ENCODE measurements around the gene SEPHS1.
A peak's percentile ranks its signal among the peaks of the same experiment; 100 is the strongest.
"Not testable (repeated sequence)": the region's sequence is repeated elsewhere in the genome, so short reads cannot be mapped to it uniquely, and the experiment has no call there.

The SEPHS1 gene, protein sequence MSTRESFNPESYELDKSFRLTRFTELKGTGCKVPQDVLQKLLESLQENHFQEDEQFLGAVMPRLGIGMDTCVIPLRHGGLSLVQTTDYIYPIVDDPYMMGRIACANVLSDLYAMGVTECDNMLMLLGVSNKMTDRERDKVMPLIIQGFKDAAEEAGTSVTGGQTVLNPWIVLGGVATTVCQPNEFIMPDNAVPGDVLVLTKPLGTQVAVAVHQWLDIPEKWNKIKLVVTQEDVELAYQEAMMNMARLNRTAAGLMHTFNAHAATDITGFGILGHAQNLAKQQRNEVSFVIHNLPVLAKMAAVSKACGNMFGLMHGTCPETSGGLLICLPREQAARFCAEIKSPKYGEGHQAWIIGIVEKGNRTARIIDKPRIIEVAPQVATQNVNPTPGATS
- total RNA-seq: 23.8 reads per million, percentile 51 among the genes with 10 or more reads in this experiment

DNA sequence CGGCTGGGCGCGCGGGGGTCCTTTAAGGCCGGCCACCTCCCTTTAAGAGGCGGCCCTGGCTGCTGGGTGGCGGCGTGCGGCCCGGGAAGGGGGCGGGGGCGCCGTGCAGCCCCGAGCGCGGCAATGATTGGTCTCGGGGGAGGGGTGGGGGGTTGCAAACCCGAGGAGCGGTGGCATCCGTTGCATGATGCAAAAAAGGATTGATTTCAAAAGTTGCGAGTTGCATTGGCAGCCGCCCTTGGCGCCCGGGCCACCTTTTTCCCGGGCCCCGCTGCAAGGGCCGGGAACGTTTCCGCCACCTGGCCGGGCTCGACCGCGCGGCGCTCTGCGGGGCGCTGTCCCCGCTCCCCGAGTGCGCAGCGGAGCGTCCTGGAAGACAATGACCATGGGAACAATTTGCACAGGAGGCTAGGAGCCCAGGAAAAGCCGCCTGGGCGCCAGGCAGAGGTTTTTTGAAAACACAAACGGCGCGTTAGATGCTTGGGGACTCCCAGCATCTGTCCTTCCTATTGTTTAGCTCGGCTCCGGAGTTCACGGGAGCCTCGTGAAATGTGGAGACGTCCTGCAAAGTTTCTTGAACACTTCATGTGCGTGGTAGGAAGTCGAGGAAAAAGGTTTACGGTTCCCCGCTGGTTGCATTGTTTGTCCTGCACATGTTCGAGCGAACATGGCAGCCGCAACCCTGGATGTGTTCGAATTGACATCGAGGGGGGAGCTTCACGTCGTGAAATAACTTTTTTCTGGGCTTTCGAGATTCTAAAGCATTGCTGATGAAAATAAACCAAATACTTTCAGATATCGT lies at the start of gene SEPHS1:
TSS of gene SEPHS1 (minus strand) at position 78 of the 802 bp plus-strand sequence. CDS start 3,343 bp downstream, outside the sequence.
- DNase-seq: peak; percentile 75

DNA sequence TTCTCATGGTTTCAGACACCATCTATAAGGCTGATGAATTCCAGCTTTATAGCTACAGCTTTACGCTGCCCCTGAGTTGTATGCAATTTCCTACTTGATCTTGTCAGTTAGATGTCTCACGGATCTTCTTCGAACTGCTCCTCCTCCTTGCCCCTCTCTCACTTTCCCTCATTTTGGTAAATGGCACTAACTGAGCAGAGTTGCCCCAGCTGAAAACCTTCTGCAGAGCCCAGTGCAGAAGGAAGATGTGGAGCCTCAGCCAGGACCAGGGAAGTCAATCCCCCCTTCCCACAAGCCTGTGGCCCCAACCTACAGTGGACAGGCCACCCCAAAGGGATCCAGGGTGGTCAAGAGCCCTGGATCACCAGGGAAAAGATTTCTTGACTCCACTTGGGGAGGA lies 49.0 kb upstream of the SEPHS1 start:
- no peak for DNase-seq

DNA sequence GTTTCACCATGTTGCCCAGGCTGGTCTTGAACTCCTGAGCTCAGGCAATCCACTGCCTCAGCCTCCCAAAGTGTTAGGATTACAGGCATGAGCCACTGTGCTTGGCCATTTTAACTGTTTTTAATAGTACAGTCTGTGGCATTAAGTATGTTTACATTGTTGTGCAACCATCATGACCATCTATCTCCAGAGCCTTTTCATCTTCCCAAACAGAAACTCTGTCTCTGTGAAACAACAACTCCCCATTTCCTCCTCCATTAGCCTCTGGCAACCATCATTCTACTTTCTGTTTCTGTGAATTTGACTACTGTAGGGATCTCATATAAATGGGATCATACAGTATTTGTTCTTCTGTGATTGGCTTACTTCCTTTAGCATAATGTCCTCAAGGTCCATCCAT lies 48.3 kb upstream of the SEPHS1 start:
- DNase-seq: no peak

DNA sequence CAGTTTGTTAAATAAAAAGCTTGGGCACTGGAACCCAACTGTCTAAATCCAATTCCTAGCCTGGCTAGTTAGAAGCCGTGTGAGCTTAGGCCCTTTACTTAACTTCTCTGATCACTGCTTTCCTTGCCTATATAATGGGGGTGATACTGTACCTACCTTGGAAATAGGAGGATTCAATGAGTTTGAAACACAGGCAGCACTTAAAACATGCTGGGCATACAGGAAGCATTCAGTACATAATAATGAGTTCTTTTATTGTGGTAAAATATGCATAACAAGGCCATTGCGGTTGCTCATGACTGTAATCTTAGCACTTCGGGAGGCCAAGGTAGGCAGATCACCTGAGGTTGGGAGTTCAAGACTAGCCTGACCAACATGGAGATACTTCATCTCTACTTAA lies 47.4 kb upstream of the SEPHS1 start:
- DNase-seq: no peak

DNA sequence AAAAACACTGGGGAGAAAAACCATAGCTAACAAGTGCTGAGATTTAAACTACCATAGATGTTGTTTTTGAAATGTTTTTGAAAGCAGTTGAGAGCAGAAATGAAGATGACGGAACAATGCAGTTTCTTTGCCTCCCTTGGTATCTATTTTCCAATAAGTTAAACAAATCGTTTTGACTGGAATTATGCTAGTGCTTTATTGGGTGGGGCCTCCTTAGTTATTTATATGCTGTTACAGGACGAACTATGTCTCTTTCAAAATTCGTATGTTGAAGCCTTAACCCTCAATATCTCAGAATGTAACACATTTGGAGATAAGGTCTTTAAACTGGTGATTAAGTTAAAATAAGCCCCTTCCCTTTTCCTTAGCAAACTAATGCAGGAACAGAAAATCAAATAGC lies 45.5 kb upstream of the SEPHS1 start:
- DNase-seq: no peak

DNA sequence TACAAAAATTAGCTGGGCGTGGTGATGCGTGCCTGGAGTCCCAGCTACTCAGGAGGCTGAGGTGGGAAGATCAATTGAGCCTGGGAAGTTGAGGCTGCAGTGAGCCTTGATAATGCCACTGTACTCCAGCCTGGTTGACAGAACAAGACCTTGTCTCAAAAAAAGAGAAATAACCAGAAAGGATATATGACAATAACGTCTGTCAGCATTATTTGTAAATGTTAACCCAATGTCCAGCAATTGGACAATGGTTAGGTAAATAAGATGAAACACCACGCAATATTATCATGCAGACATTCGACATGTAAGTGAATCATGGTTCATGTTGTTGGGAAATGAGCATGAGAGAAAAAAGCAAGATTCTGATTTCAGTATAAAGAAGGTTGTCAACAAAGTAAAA lies 44.6 kb upstream of the SEPHS1 start:
- no peak for DNase-seq

DNA sequence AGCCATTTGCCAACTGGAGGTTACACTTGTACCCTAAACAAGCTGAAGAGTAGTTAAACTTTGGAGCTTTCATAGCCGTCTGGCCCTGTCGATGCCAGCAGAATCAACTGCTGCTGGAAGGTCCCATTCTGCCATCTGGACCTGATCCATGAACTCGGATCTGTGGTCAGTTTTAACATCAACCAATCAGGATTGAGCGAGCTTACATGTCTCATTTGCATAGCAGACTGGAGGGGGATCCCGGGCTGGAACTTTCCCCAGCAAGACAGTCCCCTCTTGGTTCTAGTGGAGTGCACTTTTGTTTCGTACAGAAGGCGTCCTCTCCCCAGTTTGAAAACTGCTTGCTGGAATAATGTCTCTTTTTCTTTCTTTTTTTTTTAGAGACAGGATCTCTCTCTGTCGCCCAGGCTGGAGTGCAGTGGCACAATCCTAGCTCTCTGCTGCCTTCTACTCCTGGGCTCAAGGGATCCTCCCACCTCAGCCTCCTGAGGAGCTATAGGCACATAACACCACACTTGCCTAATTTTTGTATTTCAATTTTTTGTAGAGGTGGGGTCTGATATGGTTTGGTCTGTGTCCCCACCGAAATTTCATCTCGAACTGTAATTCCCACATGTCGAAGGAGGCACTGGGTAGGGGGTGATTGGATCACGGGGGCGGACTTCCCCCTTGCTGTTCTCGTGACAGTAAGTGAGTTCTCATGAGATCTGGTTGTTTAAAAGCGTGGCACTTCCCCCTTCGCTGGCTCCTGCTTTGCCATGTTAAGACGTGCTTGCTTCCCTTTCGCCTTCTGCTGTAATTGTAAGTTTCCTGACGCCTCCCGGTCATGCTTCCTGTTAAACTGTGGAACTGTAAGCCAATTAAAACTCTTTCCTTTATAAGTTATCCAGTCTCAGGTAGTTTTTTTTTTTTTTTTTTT lies 42.8 kb upstream of the SEPHS1 start:
- DNase-seq: no peak

DNA sequence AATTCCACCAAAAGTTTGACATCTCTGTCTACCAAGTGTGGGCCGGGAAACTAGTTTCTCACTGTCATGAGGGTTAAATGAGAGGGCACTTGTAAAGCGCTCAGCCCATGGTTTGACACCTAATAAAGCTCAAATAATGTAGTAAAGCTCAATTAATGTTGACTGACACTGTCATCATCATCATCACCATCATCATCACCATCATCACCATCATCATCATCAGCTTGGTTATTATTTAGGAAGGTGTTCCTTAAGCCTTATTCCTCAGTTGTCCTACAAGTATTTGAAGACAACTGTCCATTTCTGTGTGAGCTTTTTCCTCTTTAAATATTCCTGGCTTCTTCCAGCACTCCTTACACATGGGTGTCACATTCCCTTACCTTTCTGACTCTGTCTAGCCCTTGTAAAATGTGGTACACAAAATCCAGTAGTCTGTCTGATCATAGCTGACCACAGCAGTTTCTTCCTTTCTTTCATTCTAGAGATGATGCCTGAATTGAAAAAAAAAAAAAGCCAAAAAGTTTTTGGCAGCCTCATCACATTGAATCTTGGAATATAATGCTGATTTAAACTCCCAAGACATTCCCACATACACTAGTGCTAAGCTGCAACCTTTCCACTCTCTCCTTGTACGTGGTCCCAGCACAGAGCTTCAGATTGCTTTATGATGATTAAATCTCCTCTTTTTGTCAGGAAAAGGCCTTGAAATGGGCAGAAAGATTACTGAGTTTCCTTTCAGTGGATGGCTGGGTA lies 40.6 kb upstream of the SEPHS1 start:
- no peak for DNase-seq

DNA sequence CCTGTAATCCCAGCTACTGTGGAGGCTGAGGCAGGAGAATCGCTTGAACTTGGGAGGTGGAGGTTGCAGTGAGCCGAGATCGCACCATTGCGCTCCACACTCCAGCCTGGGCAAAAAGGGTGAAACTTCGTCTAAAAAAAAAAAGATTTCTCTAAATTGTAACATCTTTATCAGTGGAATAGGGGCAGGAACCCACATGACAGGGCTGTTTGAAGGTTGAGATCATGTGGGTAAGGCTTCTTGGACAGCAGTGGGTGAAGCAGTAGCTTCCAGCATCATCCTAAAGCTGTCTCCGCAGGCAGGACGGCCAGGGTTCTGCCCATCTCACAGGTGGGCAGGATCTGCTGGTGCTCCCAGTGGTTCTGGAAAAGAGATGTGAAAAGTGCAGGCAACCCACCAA lies 37.9 kb upstream of the SEPHS1 start:
- no peak for DNase-seq

DNA sequence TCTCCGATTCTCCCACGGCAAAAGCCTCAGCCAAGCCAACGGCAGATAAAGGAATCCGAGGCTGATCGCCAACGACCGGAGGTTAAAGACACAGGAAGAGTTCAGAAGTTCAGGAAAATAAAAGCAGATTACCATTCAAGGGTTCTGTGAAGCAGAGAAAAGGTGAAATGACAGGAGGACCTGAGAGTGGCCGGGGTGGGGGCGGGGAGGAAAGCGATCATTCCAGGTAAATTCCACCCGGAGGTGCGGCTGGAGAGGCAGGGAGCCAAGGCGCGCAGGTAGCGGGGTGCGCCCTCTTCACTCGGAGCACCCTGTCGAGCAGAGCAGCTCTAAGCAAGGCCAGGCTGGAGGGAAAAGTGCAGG lies 35.3 kb upstream of the SEPHS1 start:
- DNase-seq: no peak

DNA sequence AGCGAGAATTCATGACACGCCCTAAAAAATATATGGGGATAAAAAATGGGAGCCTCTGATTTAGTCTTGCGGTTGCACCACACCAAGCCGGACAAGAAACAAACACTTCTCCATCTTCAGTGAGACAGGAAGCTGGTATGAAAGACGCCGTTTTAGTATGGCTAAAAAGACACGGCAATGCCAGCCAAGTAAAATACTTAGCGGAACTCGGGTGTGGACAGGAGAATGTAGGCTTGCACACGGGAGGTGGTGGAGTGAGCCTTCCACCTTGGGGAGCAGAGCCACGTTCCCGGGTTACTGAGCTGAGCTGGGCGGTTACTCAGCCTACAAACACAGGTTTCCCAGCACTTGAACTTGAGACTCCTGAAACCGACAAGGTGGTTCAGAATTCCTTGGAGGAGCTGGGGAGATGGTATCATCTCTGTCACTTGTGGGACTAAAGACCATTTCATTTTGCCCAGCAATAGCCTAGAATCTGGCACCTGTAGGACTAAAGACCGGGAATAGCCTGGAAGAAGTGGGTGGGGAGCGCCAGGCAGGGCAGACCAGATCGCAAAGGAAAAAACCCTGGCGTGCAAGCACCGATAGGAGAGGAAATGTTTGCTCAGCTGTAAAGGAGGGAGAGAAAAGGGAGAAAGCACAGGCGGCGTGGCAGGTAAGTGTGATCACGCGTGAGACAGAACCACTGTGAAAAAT lies 34.8 kb upstream of the SEPHS1 start:
- DNase-seq: no peak

DNA sequence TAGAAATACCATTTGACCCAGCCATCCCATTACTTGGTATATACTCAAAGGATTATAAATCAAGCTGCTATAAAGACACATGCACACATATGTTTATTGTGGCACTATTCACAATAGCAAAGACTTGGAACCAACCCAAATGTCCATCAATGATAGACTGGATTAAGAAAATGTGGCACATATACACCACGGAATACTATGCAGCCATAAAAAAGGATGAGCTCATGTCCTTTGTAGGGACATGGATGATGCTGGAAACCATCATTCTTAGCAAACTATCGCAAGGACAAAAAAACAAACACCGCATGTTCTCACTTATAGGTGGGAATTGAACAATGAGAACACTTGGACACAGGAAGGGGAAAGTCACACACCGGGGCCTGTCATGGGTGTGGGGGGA lies 31.0 kb upstream of the SEPHS1 start:
- DNase-seq: not testable (repeated sequence)

DNA sequence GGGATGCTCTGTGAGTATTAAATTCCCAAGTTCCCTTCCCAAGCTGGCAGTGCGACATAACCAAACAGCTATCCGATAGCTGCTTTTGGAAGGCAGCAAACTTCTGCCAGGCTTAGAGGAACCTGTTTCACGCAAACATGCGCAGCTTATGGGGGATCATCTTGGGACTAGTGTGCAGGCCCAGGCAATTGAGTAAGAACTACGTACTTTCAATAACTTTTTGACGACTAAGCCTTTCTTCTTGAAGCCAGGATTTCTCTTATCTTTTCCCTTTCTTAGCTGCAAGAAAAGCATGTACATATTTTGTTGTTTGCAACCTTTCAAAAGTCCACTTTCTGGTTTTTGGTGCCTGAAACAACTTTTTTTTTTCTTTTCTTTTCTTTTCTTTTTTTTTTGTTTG lies 28.7 kb upstream of the SEPHS1 start:
- no peak for DNase-seq

DNA sequence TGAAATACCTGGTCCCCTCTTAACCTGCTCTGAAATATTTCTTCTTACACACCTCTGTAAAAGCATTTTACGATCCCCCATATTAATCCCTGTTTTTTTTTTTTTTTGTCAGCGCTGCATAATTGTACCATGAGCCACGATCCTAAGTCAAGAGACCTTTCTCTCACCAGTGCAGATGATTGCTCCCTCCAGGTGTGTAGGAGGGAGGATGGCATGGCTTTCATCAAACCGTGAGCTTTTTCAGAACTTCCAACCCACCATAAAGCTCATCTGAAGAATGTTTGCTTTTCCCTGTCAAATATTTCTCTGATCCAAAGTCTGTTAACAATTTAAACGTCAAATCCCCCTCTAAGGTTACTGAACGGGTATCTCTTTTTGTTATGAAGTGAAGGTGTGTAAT lies 28.2 kb upstream of the SEPHS1 start:
- no peak for DNase-seq

DNA sequence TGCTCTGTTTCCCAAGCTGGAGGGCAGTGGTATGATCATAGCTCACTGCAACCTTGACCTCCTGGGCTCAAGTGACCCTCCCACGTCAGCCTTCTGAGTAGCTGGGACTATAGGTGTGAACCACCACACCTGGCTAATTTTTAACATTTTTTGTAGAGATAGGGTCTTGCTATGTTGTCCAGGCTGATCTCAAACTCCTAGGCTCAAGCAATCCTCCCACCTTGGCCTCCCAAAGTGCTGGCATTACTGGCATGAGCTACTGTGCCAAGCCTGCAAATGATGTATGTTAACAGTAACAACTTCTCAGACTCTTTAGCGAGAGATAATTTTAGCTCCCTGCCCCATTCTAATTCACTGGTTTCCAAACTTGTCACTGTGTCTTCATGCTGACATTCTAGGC lies 27.7 kb upstream of the SEPHS1 start:
- DNase-seq: no peak

DNA sequence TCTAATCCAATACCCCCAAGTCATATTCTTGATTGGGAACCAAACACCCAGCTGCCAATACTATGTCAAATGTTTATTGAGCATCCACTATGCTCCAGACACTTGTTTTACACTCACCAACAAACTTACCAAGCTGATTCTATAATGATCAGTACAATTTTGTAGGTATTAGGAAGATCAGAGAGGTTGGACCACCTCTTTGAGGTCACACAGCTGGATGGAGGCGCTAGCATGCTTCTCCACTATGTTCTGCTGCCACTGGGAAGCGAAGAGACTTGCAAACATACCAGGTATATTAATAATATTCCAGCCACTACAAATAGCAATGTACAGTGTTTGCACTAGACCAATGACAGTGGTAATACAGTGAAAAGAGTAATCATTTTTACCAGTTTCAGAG lies 25.6 kb upstream of the SEPHS1 start:
- DNase-seq: no peak

DNA sequence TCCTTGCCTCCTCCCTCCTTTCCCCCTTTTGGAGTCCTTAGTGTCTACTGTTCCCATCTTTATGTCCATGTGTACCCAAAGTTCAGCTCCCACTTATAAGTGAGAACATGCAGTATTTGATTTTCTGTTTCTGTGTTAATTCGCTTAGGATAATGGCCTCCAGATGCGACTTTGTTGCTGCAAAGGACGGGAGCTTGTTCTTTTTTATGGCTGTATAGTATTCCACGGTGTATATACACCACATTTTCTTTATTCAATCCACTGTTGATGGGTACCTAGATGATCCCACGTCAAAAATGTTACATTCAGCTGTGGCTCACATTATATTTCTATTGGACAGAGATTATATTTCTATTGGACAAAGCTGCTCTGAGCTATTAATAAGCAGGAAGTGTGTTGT lies 24.4 kb upstream of the SEPHS1 start:
- DNase-seq: no peak

DNA sequence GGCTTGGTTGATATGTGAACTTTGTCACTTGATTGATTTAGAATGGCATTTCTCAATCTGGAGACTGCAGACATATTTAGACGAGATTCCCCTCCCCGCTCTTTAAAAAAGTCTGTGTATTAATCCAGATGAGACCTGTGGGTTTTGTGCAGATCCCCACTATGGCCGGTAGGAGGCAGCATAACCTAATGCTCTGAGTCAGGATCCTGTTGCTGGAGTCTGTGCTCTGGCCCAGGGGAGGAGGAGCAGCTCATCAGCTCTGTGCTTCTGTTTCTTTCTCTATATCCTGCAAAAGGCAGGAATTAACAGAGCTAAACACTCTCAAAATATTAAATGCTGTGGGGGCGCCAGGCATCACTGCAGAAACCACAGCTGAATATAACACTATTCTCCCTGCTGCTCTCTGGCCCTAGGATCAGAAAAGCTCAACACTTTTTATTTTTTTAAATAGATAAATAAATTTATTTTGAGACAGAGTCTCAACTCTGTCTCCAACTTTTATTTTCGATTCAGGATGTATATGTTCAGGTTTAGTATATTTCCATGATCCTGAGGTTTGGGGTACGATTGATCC lies 23.9 kb upstream of the SEPHS1 start:
- DNase-seq: peak; percentile 50

DNA sequence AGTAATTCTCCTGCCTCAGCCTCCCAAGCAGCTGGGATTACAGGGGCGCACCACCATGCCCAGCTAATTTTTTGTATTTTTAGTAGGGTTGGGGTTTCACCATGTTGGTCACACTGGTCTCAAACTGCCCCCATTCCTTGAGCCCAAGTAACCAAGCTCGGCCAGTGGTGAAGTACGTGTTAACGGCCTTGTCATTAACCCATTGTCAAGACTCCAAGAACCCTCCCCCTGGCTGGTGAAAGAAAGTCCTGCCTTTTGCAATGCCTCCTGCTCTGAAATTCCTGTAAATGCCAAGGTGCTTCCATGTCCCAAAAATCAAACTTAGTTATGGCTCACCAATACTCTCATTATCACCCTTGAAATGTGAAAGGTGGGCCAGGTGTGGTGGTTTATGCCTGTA lies 18.8 kb upstream of the SEPHS1 start:
- no peak for DNase-seq

DNA sequence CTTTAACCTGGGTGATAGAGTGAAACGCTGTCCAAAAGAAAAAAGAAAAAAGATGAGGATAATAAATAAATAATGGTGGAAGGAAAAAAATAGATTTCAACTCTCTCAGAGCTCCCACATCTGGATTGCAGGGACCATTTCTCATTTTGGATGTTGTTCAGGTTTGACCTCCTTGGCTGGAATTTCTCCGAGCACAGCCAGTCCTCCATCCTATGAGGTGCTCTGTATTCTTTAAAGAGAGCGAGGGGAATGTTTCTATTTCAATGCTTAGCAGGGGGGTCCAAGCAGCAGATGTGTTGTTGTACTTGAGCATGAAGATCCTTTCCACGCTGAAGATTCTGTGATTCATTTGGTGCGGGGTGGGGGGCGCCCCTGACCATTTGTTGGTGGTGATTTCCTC lies 17.7 kb upstream of the SEPHS1 start:
- DNase-seq: no peak

DNA sequence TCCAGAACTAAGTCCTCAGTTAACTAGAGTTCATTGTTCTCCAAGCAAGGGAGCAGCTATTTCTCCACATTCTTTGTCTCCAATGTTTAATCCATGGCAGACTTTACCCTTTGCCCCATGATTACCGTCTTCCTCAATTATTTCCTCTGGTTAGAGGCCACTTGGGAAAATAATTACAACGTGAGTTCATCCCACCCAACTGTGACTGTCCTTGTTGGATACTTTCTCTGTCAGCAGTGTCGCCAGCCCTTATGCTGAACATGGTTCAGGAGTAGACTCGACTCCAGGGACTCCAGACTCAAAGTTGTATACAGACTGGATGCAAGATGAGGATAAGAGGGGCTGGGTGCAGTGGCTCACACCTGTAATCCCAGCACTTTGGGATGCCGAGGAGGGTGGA lies 17.1 kb upstream of the SEPHS1 start:
- DNase-seq: no peak

Data from effector CD4-positive, alpha-beta T cell (primary cell).